ENCODE results near the gene IMP4. TPM values are rescaled to one million over a fixed set of nuclear protein-coding genes. Genes with fewer than 3 reads are reported as not detected.

IMP4 gene
- total and polyA plus RNA-seq, 2 of the 4 experiments (the other 2 are of a cell fraction), result 154 to 169 TPM

DNA sequence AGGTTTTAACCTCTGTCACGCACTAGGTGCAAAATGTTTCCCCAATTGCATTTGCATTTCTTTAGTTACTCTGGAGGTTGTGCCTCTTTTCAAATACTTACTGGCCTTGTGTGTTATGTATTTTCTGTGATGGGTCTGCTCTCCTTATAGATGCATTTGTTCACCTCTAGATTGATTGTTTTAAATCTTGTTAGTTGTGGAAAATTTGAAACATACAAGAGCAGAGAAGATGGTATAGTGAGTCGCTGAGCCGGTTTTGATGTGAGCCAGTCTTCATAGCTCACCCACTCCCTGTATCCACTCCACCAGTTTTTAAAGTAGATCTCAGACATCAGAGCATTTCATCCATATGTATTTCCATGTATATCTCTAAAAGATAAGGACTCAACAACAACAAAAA lies 6.5 kb downstream of the IMP4 start:
- Histone ChIP-seq H2BK120ac (ENCODE audit: low read depth, low read length) (no peak overlapping the region), H2BK5ac (ENCODE audit: low read depth, low read length, poor library complexity, severe bottlenecking) (no peak overlapping the region), H3K36me3 (ENCODE audit: control insufficient read depth, insufficient read depth, low read length) (peaks cover 34% of the 10 kb centered on the region), H2AK9ac (replicated peaks; ENCODE audit: low read depth, low read length, poor library complexity) (no peak overlapping the region), H4K20me1 (ENCODE audit: insufficient read depth, low read length) (peaks cover 4% of the 10 kb centered on the region; the same call in 1 of the 2 replicates), H3K23ac (ENCODE audit: low read depth, low read length) (no peak overlapping the region), H3K27me3 (ENCODE audit: control insufficient read depth, insufficient read depth, low read length) (no peaks in the 10 kb centered on the region), H3K4me3 (ENCODE audit: insufficient read depth, low read depth, low read length) (no peak overlapping the region), H4K91ac (ENCODE audit: insufficient read depth, low read depth, low read length) (no peak overlapping the region), H3K18ac (ENCODE audit: low read depth, low read length) (no peak overlapping the region), H3K9me1 (ENCODE audit: insufficient read depth, low read length) (0 out of 2 replicates have a peak, but pooled peaks cover 5% of the 10 kb centered on the region), H3K79me1 (ENCODE audit: low read depth in 1 of 2, low read length in 2 of 2) (peaks cover 16 to 23% of the 10 kb centered on the region in 2 experiments; a peak in 2 of 4 replicates), H2BK20ac (ENCODE audit: low read depth, low read length) (no peak overlapping the region), H2BK15ac (ENCODE audit: low read depth, low read length) (no peak overlapping the region), H3K27ac (ENCODE audit: insufficient read depth, low read length) (no peak overlapping the region), H2AFZ (replicated peaks; ENCODE audit: low read length, poor library complexity) (no peak overlapping the region), H3K4ac (ENCODE audit: low read depth, low read length) (no peak overlapping the region), H4K8ac (ENCODE audit: low read depth in 2 of 2, low read length in 2 of 2) (no peak overlapping the region), H3K4me2 (ENCODE audit: low read depth, low read length) (no peak overlapping the region), H3K9me3 (ENCODE audit: control insufficient read depth, insufficient read depth, low read length) (no peaks in the 10 kb centered on the region), H3K9ac (ENCODE audit: low read depth, low read length) (no peak overlapping the region), H4K5ac (ENCODE audit: low read depth, low read length) (no peak overlapping the region), H3K4me1 (ENCODE audit: control insufficient read depth, insufficient read depth, low read length) (no peaks in the 10 kb centered on the region), H2AK5ac (ENCODE audit: low read depth, low read length) (no peak overlapping the region), H3K56ac (ENCODE audit: extremely low read depth, insufficient read depth, low read length) (no peak overlapping the region), H3K14ac (replicated peaks; ENCODE audit: low read depth, low read length) (no peak overlapping the region)
- dilution Hi-C loops (cut with HindIII; ENCODE audit: low sequenced_read_pairs, unreplicated experiment), result no loop called here
- POLR2A ChIA-PET (ENCODE audit: unreplicated experiment), result no interaction called here
- BruUV-seq (replicated peaks), result no TSS peak
- CTCF ChIA-PET, result no interaction called here
- no peak for DNase-seq
- intact Hi-C loops (cut with micrococcal nuclease), result no loop called here
- TF ChIP-seq RFX5 (IDR thresholded peaks at IDR 0.05; ENCODE audit: low read depth, low read length) (no peak), SMC3 (IDR thresholded peaks at IDR 0.05; ENCODE audit: low read depth, low read length) (no peak), MXI1 (IDR thresholded peaks at IDR 0.05; ENCODE audit: borderline replicate concordance, low read depth, low read length) (no peak), MAFK (IDR thresholded peaks at IDR 0.05; ENCODE audit: low read depth, low read length) (no peak), RAD21 (IDR thresholded peaks at IDR 0.05; ENCODE audit: low read length) (no peak), CHD1 (IDR thresholded peaks at IDR 0.05; ENCODE audit: low read depth, low read length) (no peak)
- no peak for ATAC-seq (ENCODE audit: low read depth)
- in situ Hi-C loops (cut with MboI; ENCODE audit: low sequenced_read_pairs), result no loop called here
- no CpG with 5 or more reads among the region's 3 CpGs for WGBS, 2 experiments (ENCODE audit: extremely low coverage in 2 of 2, insufficient read length in 1 of 2)
